GM12878 (cell line): Measurements from ENCODE around the gene CA11. TPM values are rescaled to one million over a fixed set of nuclear protein-coding genes. Genes with fewer than 3 reads are reported as not detected.

Experiments used
- ATAC-seq: fragments of 200-7000 bp; cut with Tn5 transposase; 3 replicates; pipeline ENCODE4 v1.9.1; 2020; ENCODE audit warnings: mild to moderate bottlenecking, moderate library complexity
- BruUV-seq: library from RNA; stranded (reverse); fragments of 400-500 nt; replicated peaks from 2 replicates; lab custom pipeline; 2021; lab: Mats Ljungman, UMichigan
- CTCF ChIA-PET: fragments of 300-600 bp; sonication (Branson Sonifier 250); formaldehyde crosslinking; extraction: SDS; loops from one replicate; lab custom pipeline; 2021; ENCODE audit warnings: inconsistent platforms; lab: Yijun Ruan, JAX
- POLR2A ChIA-PET: fragments of 350-600 bp; formaldehyde crosslinking; extraction: SDS; loops from one replicate; lab custom pipeline; 2021; ENCODE audit warnings: inconsistent platforms; lab: Charles Lee
- RAD21 ChIA-PET: fragments of 300-600 bp; sonication (Branson Sonifier 250); formaldehyde crosslinking; loops from one replicate; lab custom pipeline; 2023; ENCODE audit warnings: antibody characterized with exemption; ENCODE audit not compliant: unreplicated experiment; lab: Charles Lee
- SMC1A ChIA-PET: fragments of 300-600 bp; sonication (Branson Sonifier 250); formaldehyde crosslinking; loops from one replicate; lab custom pipeline; 2023; ENCODE audit not compliant: unreplicated experiment, uncharacterized antibody; lab: Charles Lee
- DNase-seq: peaks from one replicate; pipeline ENCODE4 v3.0.0-alpha.2; 2011; ENCODE audit warnings: low read depth, low spot score
- FAIRE-seq: peaks from 3 replicates; lab custom pipeline; 2011; peaks lifted over from hg19 to GRCh38; lab: Jason Lieb, UNC
- H2AFZ ChIP-seq: 2 replicates; pipeline ENCODE4 v1.6.0; 2011; ENCODE audit warnings: low read depth, low read length, control low read depth; ENCODE audit not compliant: control insufficient read depth
- H3K27ac ChIP-seq: 2 replicates; pipeline ENCODE4 v1.5.1; 2011; ENCODE audit warnings: control low read depth; ENCODE audit not compliant: control insufficient read depth, insufficient read depth
- H3K27me3 ChIP-seq, 2 experiments: replicated peaks in 1 of 2; 2 replicates each; pipeline versions ENCODE4 v1.6.0 to v1.6.1; 2011; ENCODE audit warnings: low read length in 1 of 2; ENCODE audit not compliant: control insufficient read depth in 2 of 2, insufficient read depth in 2 of 2
- H3K36me3 ChIP-seq, 2 experiments: 2 replicates each; pipeline ENCODE4 v1.5.1; 2011; ENCODE audit warnings: low read length in 1 of 2; ENCODE audit not compliant: control insufficient read depth in 2 of 2, insufficient read depth in 2 of 2
- H3K4me1 ChIP-seq: 2 replicates; pipeline ENCODE4 v1.6.1; 2011; ENCODE audit warnings: mild to moderate bottlenecking, low read length, moderate library complexity, mixed read lengths; ENCODE audit not compliant: control insufficient read depth, insufficient read depth
- H3K4me2 ChIP-seq: 2 replicates; pipeline ENCODE4 v1.6.0; 2011; ENCODE audit warnings: control low read depth; ENCODE audit not compliant: control insufficient read depth, insufficient read depth
- H3K4me3 ChIP-seq: fragments of 200-600 bp; sonication (generic); 2 replicates; pipeline ENCODE4 v1.5.1; 2016
- H3K79me2 ChIP-seq: 2 replicates; pipeline ENCODE4 v1.6.0; 2011; ENCODE audit warnings: low read length; ENCODE audit not compliant: control insufficient read depth, insufficient read depth
- H3K9ac ChIP-seq: 2 replicates; pipeline ENCODE4 v1.8.0; 2011; ENCODE audit warnings: low read length, control low read depth, mixed read lengths; ENCODE audit not compliant: control insufficient read depth, insufficient read depth
- H3K9me3 ChIP-seq: replicated peaks from 3 replicates; pipeline ENCODE4 v1.5.1; 2011; ENCODE audit warnings: mild to moderate bottlenecking, low read length; ENCODE audit not compliant: control insufficient read depth, insufficient read depth
- H4K20me1 ChIP-seq: 2 replicates; pipeline ENCODE4 v1.6.0; 2011; ENCODE audit not compliant: control insufficient read depth, insufficient read depth
- ATF7 ChIP-seq: fragments of 450-650 bp; IDR thresholded peaks from 2 replicates; pipeline ENCODE4 v1.6.1; 2016; ENCODE audit warnings: low read depth, mild to moderate bottlenecking
- MYB ChIP-seq: fragments of 150-350 bp; IDR thresholded peaks from 2 replicates; pipeline ENCODE4 v1.6.1; 2014; ENCODE audit warnings: mild to moderate bottlenecking, low read depth, low read length, borderline replicate concordance
- NFYB ChIP-seq: IDR thresholded peaks from 2 replicates; pipeline ENCODE4 v1.6.1; 2011; ENCODE audit warnings: low read depth, mild to moderate bottlenecking, low read length, improper control_type of control experiment, moderate library complexity; ENCODE audit not compliant: insufficient read depth
- NR2C1 ChIP-seq: fragments of 450-650 bp; IDR thresholded peaks from 2 replicates; pipeline ENCODE4 v1.6.1; 2017; ENCODE audit warnings: antibody characterized with exemption, mild to moderate bottlenecking, moderate library complexity
- ZBTB40 ChIP-seq: fragments of 450-650 bp; IDR thresholded peaks from 2 replicates; pipeline ENCODE4 v1.6.1; 2016; ENCODE audit warnings: mild to moderate bottlenecking, moderate library complexity, borderline replicate concordance
- ZNF384 ChIP-seq: IDR thresholded peaks from 2 replicates; pipeline ENCODE4 v1.6.1; 2012; ENCODE audit warnings: low read depth, mild to moderate bottlenecking, low read length, improper control_type of control experiment, borderline replicate concordance
- whole genome bisulfite sequencing: methylation state at CpG from one replicate; pipeline ENCODE4 v1.1.6; 2016; ENCODE audit warnings: low lambda C conversion rate; ENCODE audit not compliant: insufficient replicate concordance, insufficient coverage; ENCODE audit errors: missing lambda C conversion rate; 5-methylcytosine and 5-hydroxymethylcytosine counted together
- in situ Hi-C: fragments of 300-500 bp; cut with MboI; formaldehyde crosslinking; loops from 9 replicates; pipeline ENCODE4 v1.14.3; 2018; ENCODE audit warnings: mixed read lengths
- intact Hi-C: fragments of 100-400 bp; cut with micrococcal nuclease; formaldehyde crosslinking; loops from one replicate; pipeline ENCODE4 v1.14.2; 2022; ENCODE audit not compliant: unreplicated experiment
- polyA plus RNA-seq, 11 experiments: library from polyadenylated mRNA; depleted of rRNA in 4 of 11; unstranded in 6 of 11; stranded (reverse) in 5 of 11; fragments of >200 nt; fragmentation: Nextera tagmentation in 4 of 11; fragmentation: Illumina TruSeq in 1 of 11; extraction: Ambion mirVana in 4 of 11; extraction: Trizol in 1 of 11; gene quantifications; 1 replicate in 1 of 11; 2 replicates in 10 of 11; pipeline versions ENCODE4 v1.2.1 to v1.2.3, GENCODE V29; 2011 to 2016; ENCODE audit warnings: inconsistent platforms in 2 of 11, missing spikeins in 2 of 11, low read depth in 1 of 11
- total RNA-seq, 4 experiments: library from RNA; depleted of rRNA in 3 of 4; stranded (reverse); fragments of >200 nt in 3 of 4; fragmentation: Illumina TruSeq in 1 of 4; extraction: Trizol in 1 of 4; gene quantifications; 2 replicates each; pipeline versions ENCODE4 v1.2.1 to v1.2.3, GENCODE V29; 2013 to 2021

CA11 gene
- total and polyA plus RNA-seq, 10 of the 15 experiments (the other 5 are each of a cell fraction or from before 2014, with no cell fraction given) = 1.7 to 7.5 (median 2.4) TPM

GRCh38 chr19:48674216-48674809, 28.3 kb upstream of the CA11 start:
- H3K9me3 ChIP-seq = no peaks in the 10 kb centered on the region; the same call in 2 of the 3 replicates
- intact Hi-C loops (no loop called here), in situ Hi-C loops (no loop called here)
- no peak overlapping the region for H3K4me2 ChIP-seq
- no peak for ATAC-seq
- ChIA-PET RAD21 (interaction anchor here (0.6 to 1.5 kb wide), 6 partner anchors 9 to 168 kb away, joined by 3 to 7 read pairs (median 4); partner anchors contain the start of gene CA11), CTCF (interaction anchor here (0.6 to 3.1 kb wide), 18 partner anchors 11 to 315 kb away, joined by 3 to 20 read pairs (median 4); partner anchors contain the start of genes CA11 and HSD17B14), POLR2A (interaction anchor here (0.5 to 1.2 kb wide), 4 partner anchors 15 to 112 kb away, joined by 3 to 4 read pairs (median 4); partner anchors contain the start of gene CA11), SMC1A (interaction anchor here (1.0 to 1.9 kb wide), 7 partner anchors 9 to 169 kb away, joined by 3 to 11 read pairs (median 3); partner anchors contain the start of genes CA11 and HSD17B14)
- DNase-seq = no peak
- H3K27ac ChIP-seq = no peak overlapping the region
- H3K9ac ChIP-seq = no peak overlapping the region
- FAIRE-seq = no peak
- no peaks in the 10 kb centered on the region for H3K36me3 ChIP-seq
- no peak overlapping the region for H3K4me3 ChIP-seq
- H3K4me1 ChIP-seq = no peaks in the 10 kb centered on the region
- no TSS peak for BruUV-seq
- WGBS = 85% methylated on average over 10 of the region's 19 CpGs
- no peaks in the 10 kb centered on the region for H3K79me2 ChIP-seq
- H2AFZ ChIP-seq = no peak overlapping the region
- no peaks in the 10 kb centered on the region for H4K20me1 ChIP-seq
- H3K27me3 ChIP-seq = peaks cover 0 to 2% of the 10 kb centered on the region in 2 experiments; a peak in 2 of 4 replicates
- no peak for TF ChIP-seq ATF7
- TF ChIP-seq MYB = no peak
- no peak for TF ChIP-seq NFYB
- TF ChIP-seq ZBTB40 = no peak
- no peak for TF ChIP-seq NR2C1
- no peak for TF ChIP-seq ZNF384
